Measurements from ENCODE around the gene FGFR3. TPM values are rescaled to one million over a fixed set of nuclear protein-coding genes. Genes with fewer than 3 reads are reported as not detected.

The FGFR3 gene
- total and polyA plus RNA-seq, 2 of the 8 experiments (the other 6 are each of a cell fraction or from before 2014, with no cell fraction given), result 9.0 to 19.5 TPM

DNA sequence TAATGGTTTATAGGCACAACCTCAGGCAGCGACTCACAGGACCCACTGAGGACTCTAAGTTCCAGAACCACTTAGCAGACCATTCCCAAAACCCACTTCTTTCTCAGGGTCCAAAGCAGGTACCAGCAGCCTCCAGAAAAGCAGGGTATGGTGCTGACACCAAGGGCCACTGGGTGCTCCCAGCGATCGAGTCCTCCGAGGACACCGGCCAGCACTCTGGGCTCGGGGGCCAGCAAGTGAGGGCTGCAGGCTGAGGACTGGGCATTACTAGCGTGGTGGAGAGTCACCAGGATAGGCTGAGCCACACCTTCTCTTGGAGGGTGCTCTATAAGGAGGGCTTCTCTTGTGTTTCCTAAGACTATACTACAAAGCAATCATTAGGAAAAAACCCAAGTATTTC, 43.6 kb downstream of the FGFR3 start (continued):
- TF ChIP-seq, protein P1, sequence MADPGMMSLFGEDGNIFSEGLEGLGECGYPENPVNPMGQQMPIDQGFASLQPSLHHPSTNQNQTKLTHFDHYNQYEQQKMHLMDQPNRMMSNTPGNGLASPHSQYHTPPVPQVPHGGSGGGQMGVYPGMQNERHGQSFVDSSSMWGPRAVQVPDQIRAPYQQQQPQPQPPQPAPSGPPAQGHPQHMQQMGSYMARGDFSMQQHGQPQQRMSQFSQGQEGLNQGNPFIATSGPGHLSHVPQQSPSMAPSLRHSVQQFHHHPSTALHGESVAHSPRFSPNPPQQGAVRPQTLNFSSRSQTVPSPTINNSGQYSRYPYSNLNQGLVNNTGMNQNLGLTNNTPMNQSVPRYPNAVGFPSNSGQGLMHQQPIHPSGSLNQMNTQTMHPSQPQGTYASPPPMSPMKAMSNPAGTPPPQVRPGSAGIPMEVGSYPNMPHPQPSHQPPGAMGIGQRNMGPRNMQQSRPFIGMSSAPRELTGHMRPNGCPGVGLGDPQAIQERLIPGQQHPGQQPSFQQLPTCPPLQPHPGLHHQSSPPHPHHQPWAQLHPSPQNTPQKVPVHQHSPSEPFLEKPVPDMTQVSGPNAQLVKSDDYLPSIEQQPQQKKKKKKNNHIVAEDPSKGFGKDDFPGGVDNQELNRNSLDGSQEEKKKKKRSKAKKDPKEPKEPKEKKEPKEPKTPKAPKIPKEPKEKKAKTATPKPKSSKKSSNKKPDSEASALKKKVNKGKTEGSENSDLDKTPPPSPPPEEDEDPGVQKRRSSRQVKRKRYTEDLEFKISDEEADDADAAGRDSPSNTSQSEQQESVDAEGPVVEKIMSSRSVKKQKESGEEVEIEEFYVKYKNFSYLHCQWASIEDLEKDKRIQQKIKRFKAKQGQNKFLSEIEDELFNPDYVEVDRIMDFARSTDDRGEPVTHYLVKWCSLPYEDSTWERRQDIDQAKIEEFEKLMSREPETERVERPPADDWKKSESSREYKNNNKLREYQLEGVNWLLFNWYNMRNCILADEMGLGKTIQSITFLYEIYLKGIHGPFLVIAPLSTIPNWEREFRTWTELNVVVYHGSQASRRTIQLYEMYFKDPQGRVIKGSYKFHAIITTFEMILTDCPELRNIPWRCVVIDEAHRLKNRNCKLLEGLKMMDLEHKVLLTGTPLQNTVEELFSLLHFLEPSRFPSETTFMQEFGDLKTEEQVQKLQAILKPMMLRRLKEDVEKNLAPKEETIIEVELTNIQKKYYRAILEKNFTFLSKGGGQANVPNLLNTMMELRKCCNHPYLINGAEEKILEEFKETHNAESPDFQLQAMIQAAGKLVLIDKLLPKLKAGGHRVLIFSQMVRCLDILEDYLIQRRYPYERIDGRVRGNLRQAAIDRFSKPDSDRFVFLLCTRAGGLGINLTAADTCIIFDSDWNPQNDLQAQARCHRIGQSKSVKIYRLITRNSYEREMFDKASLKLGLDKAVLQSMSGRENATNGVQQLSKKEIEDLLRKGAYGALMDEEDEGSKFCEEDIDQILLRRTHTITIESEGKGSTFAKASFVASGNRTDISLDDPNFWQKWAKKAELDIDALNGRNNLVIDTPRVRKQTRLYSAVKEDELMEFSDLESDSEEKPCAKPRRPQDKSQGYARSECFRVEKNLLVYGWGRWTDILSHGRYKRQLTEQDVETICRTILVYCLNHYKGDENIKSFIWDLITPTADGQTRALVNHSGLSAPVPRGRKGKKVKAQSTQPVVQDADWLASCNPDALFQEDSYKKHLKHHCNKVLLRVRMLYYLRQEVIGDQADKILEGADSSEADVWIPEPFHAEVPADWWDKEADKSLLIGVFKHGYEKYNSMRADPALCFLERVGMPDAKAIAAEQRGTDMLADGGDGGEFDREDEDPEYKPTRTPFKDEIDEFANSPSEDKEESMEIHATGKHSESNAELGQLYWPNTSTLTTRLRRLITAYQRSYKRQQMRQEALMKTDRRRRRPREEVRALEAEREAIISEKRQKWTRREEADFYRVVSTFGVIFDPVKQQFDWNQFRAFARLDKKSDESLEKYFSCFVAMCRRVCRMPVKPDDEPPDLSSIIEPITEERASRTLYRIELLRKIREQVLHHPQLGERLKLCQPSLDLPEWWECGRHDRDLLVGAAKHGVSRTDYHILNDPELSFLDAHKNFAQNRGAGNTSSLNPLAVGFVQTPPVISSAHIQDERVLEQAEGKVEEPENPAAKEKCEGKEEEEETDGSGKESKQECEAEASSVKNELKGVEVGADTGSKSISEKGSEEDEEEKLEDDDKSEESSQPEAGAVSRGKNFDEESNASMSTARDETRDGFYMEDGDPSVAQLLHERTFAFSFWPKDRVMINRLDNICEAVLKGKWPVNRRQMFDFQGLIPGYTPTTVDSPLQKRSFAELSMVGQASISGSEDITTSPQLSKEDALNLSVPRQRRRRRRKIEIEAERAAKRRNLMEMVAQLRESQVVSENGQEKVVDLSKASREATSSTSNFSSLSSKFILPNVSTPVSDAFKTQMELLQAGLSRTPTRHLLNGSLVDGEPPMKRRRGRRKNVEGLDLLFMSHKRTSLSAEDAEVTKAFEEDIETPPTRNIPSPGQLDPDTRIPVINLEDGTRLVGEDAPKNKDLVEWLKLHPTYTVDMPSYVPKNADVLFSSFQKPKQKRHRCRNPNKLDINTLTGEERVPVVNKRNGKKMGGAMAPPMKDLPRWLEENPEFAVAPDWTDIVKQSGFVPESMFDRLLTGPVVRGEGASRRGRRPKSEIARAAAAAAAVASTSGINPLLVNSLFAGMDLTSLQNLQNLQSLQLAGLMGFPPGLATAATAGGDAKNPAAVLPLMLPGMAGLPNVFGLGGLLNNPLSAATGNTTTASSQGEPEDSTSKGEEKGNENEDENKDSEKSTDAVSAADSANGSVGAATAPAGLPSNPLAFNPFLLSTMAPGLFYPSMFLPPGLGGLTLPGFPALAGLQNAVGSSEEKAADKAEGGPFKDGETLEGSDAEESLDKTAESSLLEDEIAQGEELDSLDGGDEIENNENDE (IDR thresholded peaks at IDR 0.05; ENCODE audit: insufficient replicate concordance, low read length), result no peak
- TF ChIP-seq YY1 (IDR thresholded peaks at IDR 0.05; ENCODE audit: low read depth, low read length) (no peak), SP2 (IDR thresholded peaks at IDR 0.05; ENCODE audit: low read length) (no peak), GTF2F1 (IDR thresholded peaks at IDR 0.05; ENCODE audit: borderline replicate concordance, low read depth, low read length) (no peak), JUND (IDR thresholded peaks at IDR 0.05; ENCODE audit: low read length) (no peak), GABPA (IDR thresholded peaks at IDR 0.05; ENCODE audit: borderline replicate concordance, insufficient read depth, low read length) (no peak), RXRA (IDR thresholded peaks at IDR 0.05; ENCODE audit: insufficient read depth, low read depth, low read length) (no peak), TAF7 (optimal IDR thresholded peaks at IDR 0.05; ENCODE audit: borderline replicate concordance, low read depth, low read length) (no peak), PHF8 (conservative IDR thresholded peaks at IDR 0.05; ENCODE audit: low read depth, low read length) (no peak), HDAC6 (IDR thresholded peaks at IDR 0.05; ENCODE audit: low read depth, low read length) (no peak)
- TF ChIP-seq, protein P2, sequence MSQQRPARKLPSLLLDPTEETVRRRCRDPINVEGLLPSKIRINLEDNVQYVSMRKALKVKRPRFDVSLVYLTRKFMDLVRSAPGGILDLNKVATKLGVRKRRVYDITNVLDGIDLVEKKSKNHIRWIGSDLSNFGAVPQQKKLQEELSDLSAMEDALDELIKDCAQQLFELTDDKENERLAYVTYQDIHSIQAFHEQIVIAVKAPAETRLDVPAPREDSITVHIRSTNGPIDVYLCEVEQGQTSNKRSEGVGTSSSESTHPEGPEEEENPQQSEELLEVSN (IDR thresholded peaks at IDR 0.05), result no peak

Data from H1 (cell line).